Measurements from ENCODE around the gene C1QBP.

DNA sequence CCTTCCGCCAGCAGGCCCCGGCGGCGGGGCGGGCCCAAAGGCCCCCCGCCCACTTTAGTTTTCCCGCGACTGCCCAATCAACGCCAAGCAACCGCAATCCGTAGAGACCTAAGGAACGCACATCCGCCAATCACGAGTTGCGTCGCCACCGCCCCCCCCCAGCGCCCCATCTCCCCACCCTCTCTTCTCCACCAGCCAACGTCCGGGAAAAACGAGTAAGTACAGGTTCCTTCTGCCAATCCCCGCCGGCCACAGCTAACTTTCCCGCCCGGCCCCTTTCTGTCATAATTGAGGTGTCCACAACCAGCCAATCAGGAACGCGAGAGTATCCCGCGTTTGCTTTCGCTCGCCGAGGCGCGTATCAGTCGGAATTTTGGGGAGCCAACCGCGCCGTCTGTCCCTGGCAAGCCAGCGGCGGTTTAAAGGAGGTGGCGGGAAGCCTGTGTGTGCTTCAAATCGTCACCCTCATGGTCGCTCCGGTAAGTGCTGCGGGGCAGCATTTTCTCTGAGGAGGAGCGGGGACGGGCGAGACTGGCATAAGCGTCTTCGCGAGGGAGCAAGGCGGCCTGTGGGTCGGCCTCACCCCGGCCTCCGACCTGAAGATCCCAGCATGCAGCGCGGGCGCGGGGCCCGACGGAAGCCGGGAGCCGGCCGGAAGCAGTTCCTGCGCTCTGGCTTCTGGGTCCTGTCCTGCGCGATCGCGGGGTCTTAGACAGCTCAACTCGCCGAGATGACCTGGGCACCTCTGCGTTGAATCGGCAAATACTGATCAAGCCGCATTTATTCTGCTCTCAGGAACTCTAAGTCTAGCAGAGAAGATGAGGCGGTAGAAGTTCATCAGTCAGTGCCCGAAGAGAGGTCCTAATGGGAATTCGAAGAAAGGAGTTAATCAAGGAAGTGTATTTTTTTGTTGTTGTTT lies 47.5 kb upstream of the C1QBP start, which contains the start of gene MIS12:
- peak in 2 of 4 donors; percentile 6 to 37 for TF ChIP-seq EP300 (IDR thresholded peaks at IDR 0.05)
- peak; percentile 81 to 89 (median 84) for TF ChIP-seq POLR2AphosphoS5 (IDR thresholded peaks at IDR 0.05)
- TF ChIP-seq, protein P1, sequence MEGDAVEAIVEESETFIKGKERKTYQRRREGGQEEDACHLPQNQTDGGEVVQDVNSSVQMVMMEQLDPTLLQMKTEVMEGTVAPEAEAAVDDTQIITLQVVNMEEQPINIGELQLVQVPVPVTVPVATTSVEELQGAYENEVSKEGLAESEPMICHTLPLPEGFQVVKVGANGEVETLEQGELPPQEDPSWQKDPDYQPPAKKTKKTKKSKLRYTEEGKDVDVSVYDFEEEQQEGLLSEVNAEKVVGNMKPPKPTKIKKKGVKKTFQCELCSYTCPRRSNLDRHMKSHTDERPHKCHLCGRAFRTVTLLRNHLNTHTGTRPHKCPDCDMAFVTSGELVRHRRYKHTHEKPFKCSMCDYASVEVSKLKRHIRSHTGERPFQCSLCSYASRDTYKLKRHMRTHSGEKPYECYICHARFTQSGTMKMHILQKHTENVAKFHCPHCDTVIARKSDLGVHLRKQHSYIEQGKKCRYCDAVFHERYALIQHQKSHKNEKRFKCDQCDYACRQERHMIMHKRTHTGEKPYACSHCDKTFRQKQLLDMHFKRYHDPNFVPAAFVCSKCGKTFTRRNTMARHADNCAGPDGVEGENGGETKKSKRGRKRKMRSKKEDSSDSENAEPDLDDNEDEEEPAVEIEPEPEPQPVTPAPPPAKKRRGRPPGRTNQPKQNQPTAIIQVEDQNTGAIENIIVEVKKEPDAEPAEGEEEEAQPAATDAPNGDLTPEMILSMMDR (IDR thresholded peaks at IDR 0.05): no peak
